HG03139 (cell line): Measurements from ENCODE around the gene SLC45A3.

Source experiments
- ATAC-seq: cut with Tn5 transposase; IDR thresholded peaks from one replicate; pipeline ENCODE4 v1.9.1; 2021; ENCODE audit not compliant: unreplicated experiment

Gene SLC45A3

GRCh38 chr1:205701420-205701819 lies 21.1 kb upstream of the SLC45A3 start:
- ATAC-seq, result no peak

GRCh38 chr1:205700865-205701401 lies 20.6 kb upstream of the SLC45A3 start:
- no peak for ATAC-seq

DNA sequence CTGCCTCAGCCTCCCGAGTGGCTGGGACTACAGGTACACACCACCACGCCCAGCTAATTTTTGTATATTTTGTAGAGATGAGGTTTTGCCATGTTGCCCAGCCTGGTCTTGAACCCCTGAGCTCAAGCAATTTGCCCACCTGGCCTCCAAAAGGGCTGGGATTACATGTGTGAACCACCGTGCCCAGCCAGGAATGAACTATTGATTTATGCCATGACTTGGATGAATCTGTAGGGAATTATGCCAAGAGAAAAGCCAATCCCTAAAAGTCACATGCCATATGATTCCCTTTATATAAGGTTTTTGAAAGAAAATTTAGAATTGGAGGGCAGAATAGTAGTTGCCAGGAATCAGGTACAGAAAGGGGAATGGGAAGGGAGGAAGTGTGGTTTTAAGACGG lies 19.1 kb upstream of the SLC45A3 start:
- no peak for ATAC-seq

DNA sequence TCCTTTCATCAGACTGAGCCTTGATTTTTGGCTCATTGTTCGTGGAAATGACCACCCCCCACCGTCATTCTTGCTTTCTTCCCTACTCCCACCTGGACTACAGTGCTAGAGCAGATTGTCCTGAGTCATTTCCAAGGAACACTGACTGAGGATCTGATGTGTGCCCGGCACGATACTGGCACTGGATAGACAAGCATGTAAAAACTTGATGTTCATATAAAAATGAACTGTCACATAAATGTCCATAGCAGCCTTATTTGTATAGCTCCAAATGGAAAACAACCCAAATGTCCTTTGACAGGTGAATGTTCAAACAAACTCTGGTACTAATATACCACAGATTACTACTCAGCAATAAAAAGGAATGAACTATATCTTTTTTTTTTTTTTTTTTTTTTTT lies 18.6 kb upstream of the SLC45A3 start:
- ATAC-seq, result no peak

DNA sequence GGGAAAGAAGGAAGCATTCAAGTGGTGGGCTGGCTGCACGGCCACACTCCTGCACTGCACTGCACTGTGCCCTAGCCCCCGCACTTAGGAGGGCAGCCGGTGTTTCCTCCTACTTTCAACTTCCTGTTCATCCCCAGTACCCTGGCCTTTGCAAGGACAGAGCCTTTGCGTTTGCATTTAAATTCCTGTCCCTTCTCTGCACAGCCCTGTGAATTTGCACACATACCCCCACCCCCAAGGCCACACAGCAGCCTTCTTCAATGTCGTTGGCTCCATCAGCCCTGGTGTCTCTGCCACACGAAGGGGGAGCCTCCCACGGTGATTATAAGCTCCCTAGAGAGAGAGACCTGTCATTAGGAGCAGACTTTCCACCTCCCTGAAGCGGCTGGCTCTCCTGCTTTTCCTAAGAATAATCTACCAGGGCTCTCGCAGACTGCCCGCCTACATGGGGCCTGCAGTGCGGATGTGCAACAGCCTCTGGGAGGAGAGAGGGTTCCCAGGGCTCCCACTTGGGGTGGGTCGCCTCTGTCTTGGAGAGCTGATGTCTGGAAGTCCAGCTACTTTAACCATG lies 13.2 kb upstream of the SLC45A3 start:
- ATAC-seq, result no peak

DNA sequence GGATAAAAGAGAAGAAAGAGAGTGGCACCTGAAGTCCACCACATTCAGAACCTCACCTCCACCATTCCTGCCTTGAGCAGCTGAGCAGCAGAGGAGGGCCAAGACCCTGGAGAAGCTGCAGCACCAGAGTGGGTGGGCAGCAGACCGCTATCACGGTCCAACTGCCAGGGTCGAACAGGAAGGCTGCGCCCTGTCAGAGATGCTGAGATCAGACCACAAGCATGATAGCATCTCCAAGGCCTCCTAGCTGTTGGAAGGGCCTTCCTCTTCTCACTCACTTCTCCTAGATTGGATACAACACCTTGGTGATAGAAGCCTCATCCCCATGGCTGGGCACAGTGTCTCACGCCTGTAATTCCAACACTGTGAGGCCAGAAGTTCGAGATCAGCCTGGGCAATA lies 12.1 kb upstream of the SLC45A3 start:
- ATAC-seq, result no peak

GRCh38 chr1:205690122-205690756 lies 9.9 kb upstream of the SLC45A3 start:
- ATAC-seq, result no peak

DNA sequence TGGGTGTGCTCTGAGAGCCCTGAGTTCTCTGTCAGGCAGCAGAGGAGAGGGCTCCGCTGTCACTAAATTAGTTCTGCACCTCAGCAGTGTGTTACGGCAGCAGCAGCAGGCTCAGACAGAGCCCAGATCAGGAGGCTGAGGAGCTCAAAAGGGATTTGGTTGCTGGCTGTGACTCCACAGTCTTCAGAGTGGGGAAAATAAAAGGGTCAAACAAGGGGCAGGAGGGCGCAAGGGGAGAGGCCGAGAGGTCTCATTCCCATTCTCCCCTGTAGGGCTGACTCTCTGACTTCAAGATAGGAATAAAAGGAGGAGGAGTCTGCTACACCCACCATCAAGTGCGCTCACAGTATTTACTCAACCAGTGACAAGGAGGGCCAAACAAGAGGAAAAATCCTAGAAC lies 9.2 kb upstream of the SLC45A3 start:
- ATAC-seq, result no peak

DNA sequence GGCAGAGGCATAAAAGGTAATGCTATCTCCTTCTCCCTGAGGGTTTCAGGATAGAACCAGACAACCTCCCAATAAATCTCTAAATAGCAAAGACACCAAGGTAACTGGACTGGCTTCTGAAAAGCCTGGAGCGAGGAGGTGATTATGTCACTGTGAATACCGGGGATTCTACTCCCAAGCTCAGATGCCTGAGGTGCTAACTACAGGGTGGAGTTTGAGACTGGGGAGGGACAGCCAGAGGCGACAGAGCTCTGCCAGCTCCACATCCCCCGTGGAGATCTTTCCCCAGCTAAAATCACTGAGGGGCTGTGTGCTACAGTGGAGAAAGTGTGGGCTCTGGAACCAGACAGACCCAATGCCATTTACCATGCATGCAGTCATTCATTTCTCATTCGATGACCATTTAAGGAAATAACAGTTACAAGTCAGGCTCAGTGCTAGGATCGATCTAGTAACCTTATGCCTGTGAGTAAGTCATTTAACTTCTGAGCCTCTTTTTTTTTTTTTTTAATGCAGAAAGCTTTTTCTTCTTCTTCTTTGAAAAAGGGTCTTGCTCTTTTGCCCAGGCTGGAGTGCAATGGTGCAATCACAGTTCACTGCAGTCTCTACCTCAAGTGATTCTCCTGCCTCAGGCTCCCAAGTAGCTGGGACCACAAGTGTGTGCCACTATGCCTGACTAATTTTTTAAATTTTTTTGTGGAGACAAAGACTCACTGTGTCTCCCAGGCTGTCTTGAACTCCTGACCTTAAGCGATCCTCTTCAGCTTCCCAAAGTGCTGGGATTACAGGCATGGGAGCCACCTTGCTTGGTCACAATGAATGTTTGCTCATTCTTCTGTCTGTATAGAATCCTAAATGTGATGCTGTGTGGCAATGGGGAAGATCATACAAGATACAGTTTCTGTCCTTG lies 8.1 kb upstream of the SLC45A3 start:
- no peak for ATAC-seq

- no peak for ATAC-seq
These were observed 6.9 kb upstream of the SLC45A3 start for GRCh38 chr1:205687242-205687641.

- no peak for ATAC-seq
These were observed 1.1 kb upstream of the SLC45A3 start for GRCh38 chr1:205681364-205681763.

DNA sequence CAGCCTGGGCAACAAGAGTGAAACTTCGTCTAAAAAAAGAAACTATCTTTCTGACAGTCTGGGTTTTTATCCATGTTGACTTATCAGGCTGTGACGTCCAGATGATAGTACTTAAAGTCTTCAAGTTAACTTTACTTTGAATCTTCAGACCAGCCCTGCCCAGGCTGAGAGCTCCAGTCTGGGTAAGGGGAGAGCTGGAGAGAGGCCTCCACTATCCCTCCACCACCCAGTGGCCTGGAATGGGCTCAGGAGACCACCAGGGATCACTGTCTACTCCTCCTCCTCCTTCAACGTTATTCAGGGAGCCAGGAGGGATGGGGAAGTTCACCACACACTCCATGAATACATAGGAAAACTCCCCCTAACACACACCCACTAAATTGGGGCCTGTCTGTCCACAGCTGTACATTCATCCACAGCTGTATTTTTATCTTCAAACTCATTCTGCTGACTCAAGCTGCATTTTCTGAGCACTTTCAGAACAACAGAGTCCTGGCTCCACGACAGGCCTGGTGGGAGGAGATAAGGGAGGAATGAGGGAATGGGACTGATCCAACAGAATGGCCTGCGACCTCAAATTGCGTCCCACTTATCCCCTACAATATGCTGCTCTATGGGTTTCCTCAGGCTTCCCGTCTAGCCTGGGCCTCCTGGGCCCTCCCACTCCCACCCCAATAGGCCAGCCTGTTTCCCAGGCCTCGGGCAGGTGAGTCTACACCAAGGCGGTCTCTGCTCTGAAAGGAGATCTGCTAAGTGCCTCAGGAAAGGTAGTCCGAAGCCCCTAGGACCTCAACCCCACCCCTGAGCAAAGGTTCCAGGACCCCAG lies 1.8 kb downstream of the SLC45A3 start:
- ATAC-seq, result no peak

GRCh38 chr1:205677167-205677566 lies 3.1 kb downstream of the SLC45A3 start:
- ATAC-seq, result no peak

- no peak for ATAC-seq
These were observed 3.7 kb downstream of the SLC45A3 start for GRCh38 chr1:205676597-205676996.

DNA sequence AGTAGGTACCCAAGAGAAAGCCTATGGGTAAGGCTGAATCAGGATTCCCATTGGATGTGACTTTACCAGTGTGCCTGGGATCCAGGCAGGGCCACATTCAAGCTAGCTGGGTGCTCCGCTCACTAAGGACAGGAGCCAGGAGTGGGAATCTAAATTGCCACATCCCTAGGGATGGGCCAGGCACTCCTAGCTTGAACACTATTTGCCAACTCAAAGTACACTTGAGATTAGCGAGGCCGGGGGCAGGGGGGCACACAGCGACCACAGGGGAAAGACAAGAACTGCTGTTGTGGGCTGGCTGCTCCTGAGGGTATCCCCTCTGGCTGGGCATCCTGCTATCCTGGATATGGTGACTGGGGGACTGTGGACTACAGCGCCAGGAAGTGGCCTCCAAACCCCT lies 4.3 kb downstream of the SLC45A3 start:
- ATAC-seq, result no peak

DNA sequence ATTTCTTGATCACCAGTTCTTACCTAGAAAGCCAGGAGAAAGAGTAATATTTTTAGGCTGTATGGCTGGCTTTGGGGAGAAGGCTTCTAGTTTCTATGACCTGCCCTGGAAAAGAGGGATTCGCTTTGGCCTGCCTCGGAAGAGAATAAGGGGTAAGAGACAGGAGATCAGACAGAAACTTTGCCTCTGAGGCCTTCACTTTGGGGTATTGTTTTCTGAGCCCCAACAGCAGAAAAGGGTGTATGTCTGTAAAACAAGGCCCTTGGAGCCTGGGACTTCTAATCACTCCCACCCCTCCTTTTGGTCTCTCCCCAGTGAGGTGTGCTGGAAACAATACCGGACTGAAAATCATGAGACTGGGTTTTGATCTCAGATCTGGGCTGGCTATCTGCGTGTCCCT lies 5.1 kb downstream of the SLC45A3 start:
- no peak for ATAC-seq

DNA sequence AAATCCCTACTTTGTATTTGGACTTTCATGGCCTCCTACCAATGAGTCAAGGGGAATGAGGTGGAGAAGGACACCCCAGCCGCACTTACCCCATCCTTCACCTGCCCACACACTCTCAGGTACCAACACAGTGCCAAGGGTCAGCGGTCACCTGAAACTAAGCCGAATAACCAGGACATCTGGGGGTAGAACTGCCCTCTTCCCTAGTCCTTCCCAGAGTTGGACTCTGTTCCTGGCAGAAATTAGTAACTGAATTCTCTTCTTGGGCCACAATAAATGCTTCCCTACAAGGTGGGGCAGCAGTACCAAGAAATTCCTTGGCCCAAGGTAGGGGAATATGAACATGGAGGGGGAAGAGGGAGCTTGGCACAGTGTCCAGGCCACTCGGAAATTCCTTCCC lies 7.3 kb downstream of the SLC45A3 start:
- ATAC-seq, result no peak

DNA sequence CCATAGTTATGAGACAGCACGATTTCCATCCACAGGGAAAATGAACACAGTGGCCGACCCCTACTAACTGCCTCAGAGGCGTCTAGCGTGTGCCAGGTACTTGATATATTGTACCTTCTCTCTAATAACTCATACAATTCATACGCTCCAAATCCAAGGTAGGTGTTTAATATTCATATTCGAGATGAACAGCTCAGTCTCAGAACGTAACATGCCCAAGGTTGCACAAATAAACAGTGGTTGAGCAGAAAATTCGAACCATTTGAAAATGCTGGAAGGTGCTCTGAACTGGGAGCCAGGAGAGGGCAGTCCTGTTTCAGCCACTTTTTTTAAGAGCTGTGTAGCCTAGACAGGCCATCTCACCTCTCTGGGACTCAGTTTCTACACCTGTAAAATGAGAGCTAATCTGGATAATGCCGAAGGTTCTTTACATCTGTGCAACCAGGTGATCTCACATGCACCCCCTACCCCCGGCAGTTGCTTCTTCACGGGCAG lies 7.9 kb downstream of the SLC45A3 start:
- ATAC-seq, result no peak

DNA sequence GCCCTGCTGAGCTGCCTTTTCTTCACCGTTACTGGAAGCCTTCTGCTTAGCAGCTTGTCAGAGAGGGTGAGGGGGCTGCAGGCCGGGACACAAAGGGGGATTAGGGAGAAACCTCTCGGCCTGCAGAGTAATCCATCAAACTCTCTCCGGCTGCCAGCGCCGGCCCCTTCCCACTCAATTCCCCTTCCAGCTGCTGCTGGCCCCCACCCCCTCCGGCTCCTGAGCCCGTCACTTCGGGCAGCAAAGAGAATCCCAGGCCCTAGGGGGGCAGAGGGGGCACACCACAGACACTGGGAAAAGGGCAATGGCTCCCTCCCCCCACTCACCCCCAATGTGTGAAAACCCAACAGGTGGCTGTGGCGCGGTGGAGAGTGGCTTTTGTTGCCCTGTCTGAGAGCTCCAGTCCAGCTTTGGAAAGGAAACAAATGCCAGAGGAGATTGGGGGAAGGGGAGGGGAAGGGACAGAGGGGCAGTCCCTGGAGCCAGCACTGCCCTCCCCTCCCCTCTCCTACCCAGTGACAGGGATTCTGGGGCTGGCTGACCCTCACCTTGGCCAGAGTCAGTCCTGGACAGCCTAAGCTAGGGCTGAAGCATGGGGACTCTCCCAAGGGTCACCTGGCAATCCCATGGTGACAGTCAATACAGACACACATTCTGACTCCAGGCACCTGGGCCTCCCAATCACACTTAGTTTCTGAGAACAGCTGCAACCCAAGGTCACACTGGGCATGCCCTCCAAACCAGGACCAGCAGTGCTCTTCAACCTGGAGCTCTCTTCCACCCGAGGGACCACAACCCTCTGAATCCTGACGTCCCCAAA lies 9.5 kb downstream of the SLC45A3 start:
- ATAC-seq, result no peak

DNA sequence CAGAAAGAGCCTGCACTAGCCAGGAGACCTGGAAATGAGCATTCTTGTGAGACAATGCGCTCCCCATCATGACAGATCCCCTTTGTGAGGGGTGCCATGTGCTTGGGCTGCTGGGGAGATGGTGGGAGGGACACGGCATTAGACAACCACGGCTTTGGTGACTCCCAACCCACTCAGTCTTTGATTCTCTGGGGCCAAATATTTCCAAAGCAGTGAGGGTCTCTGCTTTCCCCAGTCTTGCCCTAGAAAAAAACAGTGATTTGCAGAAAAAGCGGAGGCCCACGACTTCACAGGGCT lies 10.2 kb downstream of the SLC45A3 start:
- no peak for ATAC-seq
